ENCODE results near the gene MORF4L1. TPM values are rescaled to one million over a fixed set of nuclear protein-coding genes. Genes with fewer than 3 reads are reported as not detected.

Gene MORF4L1
- total and polyA plus RNA-seq, 5 donors from 2014 or later, result 271 to 402 (median 303) TPM

GRCh38 chr15:78947506-78947905 lies 74.8 kb downstream of the MORF4L1 start:
- Histone ChIP-seq H3K4me3 (ENCODE audit: low read depth, low read length) (no peak overlapping the region), H3K27ac (ENCODE audit: insufficient read depth, low read length, poor library complexity, severe bottlenecking) (no peak overlapping the region), H3K4me1 (ENCODE audit: control insufficient read depth, insufficient read depth, low read length, poor library complexity, severe bottlenecking) (peaks cover 9% of the 10 kb centered on the region), H3K27me3 (ENCODE audit: control insufficient read depth, insufficient read depth, low read length) (no peaks in the 10 kb centered on the region), H3K36me3 (ENCODE audit: control insufficient read depth, insufficient read depth, low read length) (no peaks in the 10 kb centered on the region), H3K9me3 (ENCODE audit: control insufficient read depth in 2 of 2, low read length in 2 of 2) (no peaks in the 10 kb centered on the region)
- ATAC-seq (ENCODE audit: low read depth in 2 of 2) (no peak), DNase-seq (no peak)
- Mint-ChIP-seq H3K9me3 (no peaks in the 10 kb centered on the region), H3K27ac (no peak overlapping the region), H3K27me3 (peaks cover 13% of the 10 kb centered on the region), H3K4me3 (peak overlapping the region in 1 of 4 donors; percentile 86), H3K36me3 (no peaks in the 10 kb centered on the region), H3K4me1 (peaks cover 0 to 18% (median 4%) of the 10 kb centered on the region in 4 donors)

Other genes with a start within 250 kb of the MORF4L1 start
- not detected for gene CHRNB4, start 231.7 kb upstream of the MORF4L1 start, total RNA-seq
- not detected for gene CHRNB4, start 231.7 kb upstream of the MORF4L1 start, polyA plus RNA-seq
- gene ADAMTS7, start 61.4 kb upstream of the MORF4L1 start, total RNA-seq, result not detected
- gene ADAMTS7, start 61.4 kb upstream of the MORF4L1 start, polyA plus RNA-seq, result not detected
- 9.6 TPM for gene CTSH, start 72.2 kb downstream of the MORF4L1 start, total RNA-seq
- 10 to 100 TPM; 29.0 to 51.5 (median 41.7) TPM for gene CTSH, start 72.2 kb downstream of the MORF4L1 start, polyA plus RNA-seq
- not detected for gene RASGRF1, start 217.9 kb downstream of the MORF4L1 start, total RNA-seq
- gene RASGRF1, start 217.9 kb downstream of the MORF4L1 start, polyA plus RNA-seq, result not detected

All from CD4-positive, CD25-positive, alpha-beta regulatory T cell (primary cell).